ENCODE results near the gene RBM20.

GRCh38 chr10:110857265-110858171 lies 213.4 kb downstream of the RBM20 start:
- TF ChIP-seq, protein P1, sequence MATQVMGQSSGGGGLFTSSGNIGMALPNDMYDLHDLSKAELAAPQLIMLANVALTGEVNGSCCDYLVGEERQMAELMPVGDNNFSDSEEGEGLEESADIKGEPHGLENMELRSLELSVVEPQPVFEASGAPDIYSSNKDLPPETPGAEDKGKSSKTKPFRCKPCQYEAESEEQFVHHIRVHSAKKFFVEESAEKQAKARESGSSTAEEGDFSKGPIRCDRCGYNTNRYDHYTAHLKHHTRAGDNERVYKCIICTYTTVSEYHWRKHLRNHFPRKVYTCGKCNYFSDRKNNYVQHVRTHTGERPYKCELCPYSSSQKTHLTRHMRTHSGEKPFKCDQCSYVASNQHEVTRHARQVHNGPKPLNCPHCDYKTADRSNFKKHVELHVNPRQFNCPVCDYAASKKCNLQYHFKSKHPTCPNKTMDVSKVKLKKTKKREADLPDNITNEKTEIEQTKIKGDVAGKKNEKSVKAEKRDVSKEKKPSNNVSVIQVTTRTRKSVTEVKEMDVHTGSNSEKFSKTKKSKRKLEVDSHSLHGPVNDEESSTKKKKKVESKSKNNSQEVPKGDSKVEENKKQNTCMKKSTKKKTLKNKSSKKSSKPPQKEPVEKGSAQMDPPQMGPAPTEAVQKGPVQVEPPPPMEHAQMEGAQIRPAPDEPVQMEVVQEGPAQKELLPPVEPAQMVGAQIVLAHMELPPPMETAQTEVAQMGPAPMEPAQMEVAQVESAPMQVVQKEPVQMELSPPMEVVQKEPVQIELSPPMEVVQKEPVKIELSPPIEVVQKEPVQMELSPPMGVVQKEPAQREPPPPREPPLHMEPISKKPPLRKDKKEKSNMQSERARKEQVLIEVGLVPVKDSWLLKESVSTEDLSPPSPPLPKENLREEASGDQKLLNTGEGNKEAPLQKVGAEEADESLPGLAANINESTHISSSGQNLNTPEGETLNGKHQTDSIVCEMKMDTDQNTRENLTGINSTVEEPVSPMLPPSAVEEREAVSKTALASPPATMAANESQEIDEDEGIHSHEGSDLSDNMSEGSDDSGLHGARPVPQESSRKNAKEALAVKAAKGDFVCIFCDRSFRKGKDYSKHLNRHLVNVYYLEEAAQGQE (IDR thresholded peaks at IDR 0.05; ENCODE audit: insufficient read depth in 1 of 2, low read depth in 2 of 2, low read length in 1 of 2) = no peak
- TF ChIP-seq CTCF (IDR thresholded peaks at IDR 0.05) (no peak), SIN3A (IDR thresholded peaks at IDR 0.05; ENCODE audit: borderline replicate concordance, insufficient read depth, low read depth, low read length) (no peak), POLR2AphosphoS5 (IDR thresholded peaks at IDR 0.05; ENCODE audit: low read depth, low read length) (no peak), TCF7L2 (IDR thresholded peaks at IDR 0.05; ENCODE audit: low read depth, low read length) (no peak)

Measured in Panc1 (cell line).